ENCODE data around the gene POLD2. TPM values are rescaled to one million over a fixed set of nuclear protein-coding genes. Genes with fewer than 3 reads are reported as not detected.

The POLD2 gene
- total and polyA plus RNA-seq, 2 of the 4 experiments (the other 2 are of a cell fraction) = 142 to 163 TPM

GRCh38 chr7:44109991-44110390 is 13.4 kb downstream of the POLD2 start:
- H3K9me1 ChIP-seq (ENCODE audit: insufficient read depth, low read length) = peaks cover 7% of the 10 kb centered on the region
- H3K9me3 ChIP-seq (ENCODE audit: control insufficient read depth, insufficient read depth, low read length) = no peaks in the 10 kb centered on the region
- no peak overlapping the region for H3K23ac ChIP-seq (ENCODE audit: low read depth, low read length)
- H2AK5ac ChIP-seq (ENCODE audit: low read depth, low read length) = no peak overlapping the region
- no peak overlapping the region for H2AFZ ChIP-seq (replicated peaks; ENCODE audit: low read length, poor library complexity)
- dilution Hi-C loops (cut with HindIII; ENCODE audit: low sequenced_read_pairs, unreplicated experiment) (no loop called here), in situ Hi-C loops (cut with MboI; ENCODE audit: low sequenced_read_pairs) (no loop called here), intact Hi-C loops (cut with micrococcal nuclease) (no loop called here)
- WGBS, 2 experiments (ENCODE audit: extremely low coverage in 2 of 2, insufficient read length in 1 of 2) = 92% methylated on average over 8 of the region's 18 CpGs; no CpG with 5 or more reads in 1 of the 2 experiments
- ChIA-PET CTCF (no interaction called here), POLR2A (ENCODE audit: unreplicated experiment) (no interaction called here)
- no peak overlapping the region for H2BK15ac ChIP-seq (ENCODE audit: low read depth, low read length)
- H3K4ac ChIP-seq (ENCODE audit: low read depth, low read length) = no peak overlapping the region
- H2BK5ac ChIP-seq (ENCODE audit: low read depth, low read length, poor library complexity, severe bottlenecking) = no peak overlapping the region
- no peak overlapping the region for H2BK120ac ChIP-seq (ENCODE audit: low read depth, low read length)
- H4K20me1 ChIP-seq (ENCODE audit: insufficient read depth, low read length) = no peaks in the 10 kb centered on the region
- no TSS peak for BruUV-seq (replicated peaks)
- no peak overlapping the region for H3K27ac ChIP-seq (ENCODE audit: insufficient read depth, low read length)
- H2BK20ac ChIP-seq (ENCODE audit: low read depth, low read length) = no peak overlapping the region
- no peak overlapping the region for H4K8ac ChIP-seq (ENCODE audit: low read depth in 2 of 2, low read length in 2 of 2)
- no peak overlapping the region for H3K56ac ChIP-seq (ENCODE audit: extremely low read depth, insufficient read depth, low read length)
- TF ChIP-seq CHD1 (IDR thresholded peaks at IDR 0.05; ENCODE audit: low read depth, low read length) (no peak), SMC3 (IDR thresholded peaks at IDR 0.05; ENCODE audit: low read depth, low read length) (no peak), CTCF (conservative IDR thresholded peaks at IDR 0.05; ENCODE audit: low read depth, low read length) (no peak), NFE2L2 (IDR thresholded peaks at IDR 0.05; ENCODE audit: low read depth, low read length) (no peak), MXI1 (IDR thresholded peaks at IDR 0.05; ENCODE audit: borderline replicate concordance, low read depth, low read length) (no peak), RFX5 (IDR thresholded peaks at IDR 0.05; ENCODE audit: low read depth, low read length) (no peak), USF2 (IDR thresholded peaks at IDR 0.05; ENCODE audit: low read depth, low read length) (no peak)
- ATAC-seq (ENCODE audit: low read depth) (no peak), DNase-seq (no peak)
- H2AK9ac ChIP-seq (replicated peaks; ENCODE audit: low read depth, low read length, poor library complexity) = no peak overlapping the region
- H3K14ac ChIP-seq (replicated peaks; ENCODE audit: low read depth, low read length) = no peak overlapping the region
- peaks cover 13% of the 10 kb centered on the region for H3K4me1 ChIP-seq (ENCODE audit: control insufficient read depth, insufficient read depth, low read length)
- peaks cover 9% of the 10 kb centered on the region for H3K36me3 ChIP-seq (ENCODE audit: control insufficient read depth, insufficient read depth, low read length)
- no peak overlapping the region for H4K91ac ChIP-seq (ENCODE audit: insufficient read depth, low read depth, low read length)
- no peaks in the 10 kb centered on the region for H3K27me3 ChIP-seq (ENCODE audit: control insufficient read depth, insufficient read depth, low read length)
- H3K9ac ChIP-seq (ENCODE audit: low read depth, low read length) = no peak overlapping the region
- no peak overlapping the region for H3K4me2 ChIP-seq (ENCODE audit: low read depth, low read length)
- no peak overlapping the region for H4K5ac ChIP-seq (ENCODE audit: low read depth, low read length)
- H3K18ac ChIP-seq (ENCODE audit: low read depth, low read length) = no peak overlapping the region
- no peak overlapping the region for H3K4me3 ChIP-seq (ENCODE audit: insufficient read depth, low read depth, low read length)
- H3K79me1 ChIP-seq (ENCODE audit: low read depth in 1 of 2, low read length in 2 of 2) = no peaks in the 10 kb centered on the region; a peak in 1 of 4 replicates
